Osteoblast (primary cell): Measurements from ENCODE around the gene HOXB7. TPM values are rescaled to one million over a fixed set of nuclear protein-coding genes. Genes with fewer than 3 reads are reported as not detected.

ENCODE experiments used
- DNase-seq: peaks from one replicate; pipeline ENCODE4 v3.0.0; 2011; ENCODE audit warnings: low spot score, mixed read lengths; ENCODE audit not compliant: insufficient read length; ENCODE audit errors: missing footprints
- H2AFZ ChIP-seq: 2 replicates; pipeline ENCODE4 v1.6.0; 2011; ENCODE audit warnings: mild to moderate bottlenecking, low read length
- H3K27ac ChIP-seq: 2 replicates; pipeline ENCODE4 v1.5.1; 2011; ENCODE audit warnings: mild to moderate bottlenecking, low read depth, low read length, moderate library complexity
- H3K27me3 ChIP-seq: 2 replicates; pipeline ENCODE4 v1.6.0; 2012; ENCODE audit warnings: mild to moderate bottlenecking, control low read depth, inconsistent platforms, low read length, moderate library complexity; ENCODE audit not compliant: insufficient read depth
- H3K36me3 ChIP-seq: 2 replicates; pipeline ENCODE4 v1.5.1; 2011; ENCODE audit warnings: mild to moderate bottlenecking, low read length, control low read depth, moderate library complexity; ENCODE audit not compliant: insufficient read depth
- H3K4me1 ChIP-seq: 2 replicates; pipeline ENCODE4 v1.5.1; 2011; ENCODE audit warnings: mild to moderate bottlenecking, low read length, control low read depth, moderate library complexity; ENCODE audit not compliant: insufficient read depth
- H3K4me2 ChIP-seq: 2 replicates; pipeline ENCODE4 v1.6.0; 2011; ENCODE audit warnings: mild to moderate bottlenecking, low read length; ENCODE audit not compliant: insufficient read depth
- H3K4me3 ChIP-seq: fragments of 200-600 bp; sonication (generic); 3 replicates; pipeline ENCODE4 v1.5.1; 2012; ENCODE audit warnings: mild to moderate bottlenecking, low read length, inconsistent platforms; ENCODE audit not compliant: insufficient read depth
- H3K79me2 ChIP-seq: 2 replicates; pipeline ENCODE4 v1.6.0; 2012; ENCODE audit warnings: mild to moderate bottlenecking, low read length, control low read depth, inconsistent platforms; ENCODE audit not compliant: insufficient read depth
- H3K9me3 ChIP-seq: 2 replicates; pipeline ENCODE4 v1.5.1; 2011; ENCODE audit warnings: low read depth, low read length, control low read depth
- H4K20me1 ChIP-seq: 2 replicates; pipeline ENCODE4 v1.6.0; 2012; ENCODE audit warnings: mild to moderate bottlenecking, low read length, control low read depth; ENCODE audit not compliant: insufficient read depth
- total RNA-seq: library from RNA; depleted of rRNA; stranded (reverse); fragments of >200 nt; gene quantifications from 2 replicates; pipeline ENCODE4 v1.2.3, GENCODE V29; 2012
- TF ChIP-seq, protein P1 (sequence below): IDR thresholded peaks from 2 replicates; pipeline ENCODE4 v1.5.1; 2011; ENCODE audit warnings: mild to moderate bottlenecking, low read depth, low read length, moderate library complexity; ENCODE audit errors: extremely low read depth

HOXB7 gene
- total RNA-seq, 1 donor, result 0.36 TPM

DNA sequence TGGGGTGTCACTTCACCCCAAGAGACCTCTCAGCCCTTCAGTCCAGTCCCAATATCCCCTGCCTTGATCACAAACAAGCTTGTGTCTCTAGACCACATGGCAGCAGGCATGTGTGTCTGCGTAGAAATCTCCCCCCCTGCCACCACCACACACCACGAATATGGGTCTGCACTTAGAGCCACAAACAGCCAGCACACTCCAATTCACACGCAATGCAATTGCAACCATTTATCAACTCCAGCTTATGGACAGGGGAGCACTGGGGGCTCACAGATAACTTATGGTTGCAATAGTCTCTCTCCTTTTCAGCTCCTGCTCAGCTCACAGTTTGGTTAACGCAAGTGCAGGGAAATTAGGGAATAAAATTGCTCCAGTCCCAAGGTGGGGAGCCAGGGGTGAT lies 12.8 kb upstream of the HOXB7 start:
- peaks cover 98% of the 10 kb centered on the region for H3K27me3 ChIP-seq
- H3K4me2 ChIP-seq, result no peak overlapping the region
- H2AFZ ChIP-seq, result no peak overlapping the region
- peaks cover 7% of the 10 kb centered on the region for H4K20me1 ChIP-seq
- no peak overlapping the region for H3K27ac ChIP-seq
- no peak for DNase-seq
- TF ChIP-seq, protein P1, sequence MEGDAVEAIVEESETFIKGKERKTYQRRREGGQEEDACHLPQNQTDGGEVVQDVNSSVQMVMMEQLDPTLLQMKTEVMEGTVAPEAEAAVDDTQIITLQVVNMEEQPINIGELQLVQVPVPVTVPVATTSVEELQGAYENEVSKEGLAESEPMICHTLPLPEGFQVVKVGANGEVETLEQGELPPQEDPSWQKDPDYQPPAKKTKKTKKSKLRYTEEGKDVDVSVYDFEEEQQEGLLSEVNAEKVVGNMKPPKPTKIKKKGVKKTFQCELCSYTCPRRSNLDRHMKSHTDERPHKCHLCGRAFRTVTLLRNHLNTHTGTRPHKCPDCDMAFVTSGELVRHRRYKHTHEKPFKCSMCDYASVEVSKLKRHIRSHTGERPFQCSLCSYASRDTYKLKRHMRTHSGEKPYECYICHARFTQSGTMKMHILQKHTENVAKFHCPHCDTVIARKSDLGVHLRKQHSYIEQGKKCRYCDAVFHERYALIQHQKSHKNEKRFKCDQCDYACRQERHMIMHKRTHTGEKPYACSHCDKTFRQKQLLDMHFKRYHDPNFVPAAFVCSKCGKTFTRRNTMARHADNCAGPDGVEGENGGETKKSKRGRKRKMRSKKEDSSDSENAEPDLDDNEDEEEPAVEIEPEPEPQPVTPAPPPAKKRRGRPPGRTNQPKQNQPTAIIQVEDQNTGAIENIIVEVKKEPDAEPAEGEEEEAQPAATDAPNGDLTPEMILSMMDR, result no peak
- H3K79me2 ChIP-seq, result no peaks in the 10 kb centered on the region
- H3K4me1 ChIP-seq, result no peaks in the 10 kb centered on the region
- no peaks in the 10 kb centered on the region for H3K9me3 ChIP-seq
- no peaks in the 10 kb centered on the region for H3K36me3 ChIP-seq
- no peak overlapping the region for H3K4me3 ChIP-seq

- TF ChIP-seq, protein P1, result no peak
- Histone ChIP-seq H3K79me2 (no peaks in the 10 kb centered on the region), H3K4me3 (no peak overlapping the region), H3K9me3 (no peaks in the 10 kb centered on the region), H3K27me3 (peaks cover 98% of the 10 kb centered on the region), H3K4me1 (no peaks in the 10 kb centered on the region), H2AFZ (no peak overlapping the region), H3K27ac (no peak overlapping the region), H3K36me3 (no peaks in the 10 kb centered on the region), H3K4me2 (no peak overlapping the region), H4K20me1 (peaks cover 10% of the 10 kb centered on the region)
- DNase-seq, result no peak
Observed at GRCh38 chr17:48622857-48623256, 12.0 kb upstream of the HOXB7 start.

- no peak for DNase-seq
- H3K36me3 ChIP-seq, result no peaks in the 10 kb centered on the region
- H3K4me2 ChIP-seq, result no peak overlapping the region
- no peaks in the 10 kb centered on the region for H3K9me3 ChIP-seq
- H3K27me3 ChIP-seq, result peaks cover 98% of the 10 kb centered on the region
- peaks cover 11% of the 10 kb centered on the region for H4K20me1 ChIP-seq
- H3K4me1 ChIP-seq, result no peaks in the 10 kb centered on the region
- H3K79me2 ChIP-seq, result no peaks in the 10 kb centered on the region
- H3K4me3 ChIP-seq, result no peak overlapping the region
- TF ChIP-seq, protein P1, result no peak
- no peak overlapping the region for H2AFZ ChIP-seq
- no peak overlapping the region for H3K27ac ChIP-seq
Observed at GRCh38 chr17:48621410-48622392, 10.9 kb upstream of the HOXB7 start.

GRCh38 chr17:48620461-48621139 lies 9.8 kb upstream of the HOXB7 start:
- DNase-seq, result no peak
- Histone ChIP-seq H4K20me1 (peaks cover 13% of the 10 kb centered on the region), H2AFZ (no peak overlapping the region), H3K36me3 (no peaks in the 10 kb centered on the region), H3K27me3 (peaks cover 100% of the 10 kb centered on the region), H3K27ac (no peak overlapping the region), H3K9me3 (no peaks in the 10 kb centered on the region), H3K4me1 (no peaks in the 10 kb centered on the region), H3K4me3 (no peak overlapping the region), H3K79me2 (no peaks in the 10 kb centered on the region), H3K4me2 (no peak overlapping the region)
- TF ChIP-seq, protein P1, result no peak
